GM18511 (cell line): ENCODE data around the gene DAND5.

ENCODE experiments used
- ATAC-seq: cut with Tn5 transposase; IDR thresholded peaks from one replicate; pipeline ENCODE4 v1.9.1; 2021; ENCODE audit warnings: mild to moderate bottlenecking, moderate library complexity; ENCODE audit not compliant: unreplicated experiment

The DAND5 gene

DNA sequence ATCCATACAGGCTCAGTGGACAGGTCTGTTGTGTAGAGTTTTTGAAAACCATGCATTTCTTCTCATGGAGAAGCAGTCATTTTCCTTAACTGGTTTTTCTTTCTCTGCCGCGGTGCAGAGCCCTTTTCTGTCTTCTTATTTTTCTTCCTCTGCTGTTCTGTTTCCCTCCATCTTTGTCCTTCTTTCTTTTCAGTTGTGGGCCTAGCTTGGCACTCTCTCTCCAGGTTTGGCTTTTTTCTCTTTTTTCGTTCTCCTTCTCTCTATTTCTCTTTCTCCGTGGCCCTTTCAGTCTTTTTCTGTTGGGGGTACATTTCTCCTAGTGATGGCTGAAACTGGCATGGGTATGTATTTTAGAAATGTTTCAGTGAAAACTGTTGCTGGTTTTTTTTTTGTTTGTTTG is 50.0 kb downstream of the DAND5 start:
- no peak for ATAC-seq

DNA sequence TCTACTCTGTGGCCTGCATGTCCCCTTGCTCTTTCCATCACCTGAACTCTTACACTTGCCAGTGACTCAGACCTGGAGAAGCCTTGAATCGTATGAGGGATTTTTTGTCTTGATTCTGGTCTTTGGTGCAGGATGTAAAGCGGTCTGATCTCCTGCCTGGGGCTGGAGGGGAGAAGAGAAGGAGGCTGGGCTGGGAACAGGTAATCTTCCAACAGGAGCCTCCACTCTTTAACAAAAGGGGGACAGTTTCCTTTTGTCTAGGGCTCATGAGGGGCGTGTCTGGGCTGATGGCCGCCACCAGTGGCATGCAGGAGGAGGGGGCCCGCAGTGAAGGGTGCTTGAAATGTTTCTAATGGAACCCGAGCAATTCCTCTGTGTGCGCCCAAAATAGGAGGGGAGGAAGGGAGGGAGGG is 50.6 kb downstream of the DAND5 start:
- ATAC-seq = no peak

DNA sequence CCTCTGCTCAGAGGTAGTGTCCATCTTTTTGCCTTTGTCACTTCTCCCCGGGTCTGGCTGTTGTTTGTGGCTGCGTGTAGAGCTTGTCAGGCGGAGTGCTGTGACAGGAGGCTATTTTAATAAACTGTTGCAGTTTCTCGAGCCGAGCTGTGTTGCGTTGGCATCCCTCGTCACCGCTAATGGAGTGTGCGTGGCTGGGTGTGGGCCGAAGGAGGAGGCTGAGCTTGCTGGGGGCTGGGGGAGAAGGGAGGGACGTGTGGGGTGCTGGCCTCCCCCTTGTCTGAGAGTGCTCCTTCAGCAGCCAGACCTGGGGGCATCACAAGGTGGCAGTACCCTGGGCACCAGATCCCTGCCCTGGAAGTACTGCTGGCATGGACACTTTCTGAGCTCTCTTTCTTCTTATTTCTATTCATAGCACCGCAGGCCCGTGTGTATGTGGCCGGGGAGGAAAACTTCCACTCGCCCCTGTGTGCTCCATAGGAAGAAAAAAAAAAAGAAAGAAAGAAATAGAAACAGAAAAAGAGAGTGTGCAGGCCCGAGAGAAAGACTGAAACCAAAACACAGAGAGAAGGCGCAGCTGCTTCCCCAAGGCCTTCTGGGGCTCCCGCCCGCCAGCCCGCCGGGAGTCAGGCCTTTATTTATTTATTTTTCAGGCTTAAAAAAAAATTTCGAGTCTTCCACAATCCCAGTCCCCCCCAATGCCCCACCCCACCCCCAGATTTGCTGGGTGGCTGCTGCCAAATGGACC is 52.9 kb downstream of the DAND5 start:
- ATAC-seq = no peak

DNA sequence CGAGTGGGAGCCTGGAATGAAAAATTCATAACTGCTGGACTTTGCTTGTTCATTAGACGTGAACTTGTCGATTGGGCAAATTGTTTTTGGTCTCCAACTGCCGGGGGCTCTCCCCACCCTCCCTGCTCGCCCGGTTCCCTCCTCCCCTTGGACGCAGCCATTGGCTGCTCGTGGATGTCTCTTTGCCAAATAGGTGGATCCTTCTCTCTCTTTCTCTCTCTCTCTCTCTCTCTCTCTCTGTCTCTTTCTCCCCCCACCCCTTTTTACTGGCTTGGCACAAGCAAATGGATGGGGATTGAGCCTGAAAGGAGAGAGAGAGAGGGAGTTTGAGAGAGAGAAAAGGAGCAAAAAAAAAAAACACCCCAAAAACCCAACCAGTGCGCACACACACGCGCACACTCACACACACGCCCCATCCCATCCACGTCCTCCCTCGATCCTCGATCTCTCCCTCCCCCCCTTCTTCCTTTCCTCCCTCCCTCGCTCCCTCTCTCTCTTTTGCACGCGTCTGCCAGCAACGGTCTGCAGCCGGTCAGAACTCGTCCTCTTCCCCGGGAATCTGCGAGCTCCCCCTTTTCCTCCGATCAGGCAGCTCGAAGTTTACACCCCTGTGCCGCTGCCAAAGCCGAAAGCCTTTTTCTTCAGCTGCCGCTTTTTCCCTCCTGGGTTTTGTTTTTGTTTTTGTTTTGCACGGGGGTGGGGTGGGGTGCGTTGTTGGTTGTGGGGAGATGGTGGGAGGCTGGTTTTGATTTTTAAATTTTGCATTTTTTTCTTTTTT is 53.7 kb downstream of the DAND5 start:
- no peak for ATAC-seq

DNA sequence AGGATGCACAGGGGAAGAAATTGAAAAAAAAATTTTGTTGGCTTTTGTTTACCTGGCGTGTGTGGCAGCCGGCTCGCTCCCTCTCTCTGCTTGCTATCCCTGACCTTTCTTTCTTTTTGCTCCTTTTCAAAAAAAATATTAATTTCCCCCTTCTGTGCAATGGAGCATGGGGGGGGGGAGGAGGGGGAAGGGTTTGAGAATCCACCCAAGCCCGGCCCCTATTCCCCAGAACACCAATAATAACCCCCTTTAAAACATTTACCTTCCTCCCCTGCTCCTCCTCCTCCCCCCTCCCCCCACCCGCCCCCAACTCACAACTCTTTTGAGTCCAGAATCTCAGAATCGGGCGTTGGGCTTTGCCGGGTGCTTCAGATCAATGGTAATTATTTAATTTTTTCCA is 54.3 kb downstream of the DAND5 start:
- no peak for ATAC-seq
